GM18520 (cell line): ENCODE data around the gene BNIP5.

Experiments
- ATAC-seq: cut with Tn5 transposase; IDR thresholded peaks from one replicate; pipeline ENCODE4 v1.9.1; 2021; ENCODE audit not compliant: unreplicated experiment

Gene BNIP5, protein sequence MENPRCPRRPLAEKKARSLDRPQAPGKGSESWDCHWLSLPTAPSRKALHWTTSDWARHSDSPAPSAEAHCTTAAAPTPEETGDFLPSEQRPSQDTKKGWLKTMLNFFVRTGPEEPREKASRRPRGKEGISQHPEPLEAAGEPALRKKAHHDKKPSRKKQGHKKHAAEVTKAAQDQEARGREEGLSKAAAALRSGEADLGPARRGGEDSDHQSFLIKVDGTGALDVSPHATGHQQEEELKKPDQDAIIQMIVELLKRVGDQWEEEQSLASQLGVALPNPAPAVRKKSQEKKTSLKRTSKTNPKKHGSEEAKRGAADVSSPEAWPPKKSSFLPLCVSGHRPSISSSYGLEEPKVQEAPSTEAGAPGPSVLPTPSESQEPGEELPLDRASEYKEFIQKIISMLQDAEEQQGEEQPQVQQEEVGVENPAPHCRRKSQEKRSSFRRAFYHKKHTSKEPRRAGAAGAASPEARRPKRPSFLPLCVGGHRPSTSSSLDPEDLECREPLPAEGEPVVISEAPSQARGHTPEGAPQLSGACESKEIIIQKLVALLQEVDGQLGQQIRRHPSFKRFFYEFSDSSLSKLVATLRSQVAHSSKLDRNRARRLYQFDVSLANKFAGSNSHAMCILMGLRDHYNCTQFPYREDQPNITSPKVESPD

DNA sequence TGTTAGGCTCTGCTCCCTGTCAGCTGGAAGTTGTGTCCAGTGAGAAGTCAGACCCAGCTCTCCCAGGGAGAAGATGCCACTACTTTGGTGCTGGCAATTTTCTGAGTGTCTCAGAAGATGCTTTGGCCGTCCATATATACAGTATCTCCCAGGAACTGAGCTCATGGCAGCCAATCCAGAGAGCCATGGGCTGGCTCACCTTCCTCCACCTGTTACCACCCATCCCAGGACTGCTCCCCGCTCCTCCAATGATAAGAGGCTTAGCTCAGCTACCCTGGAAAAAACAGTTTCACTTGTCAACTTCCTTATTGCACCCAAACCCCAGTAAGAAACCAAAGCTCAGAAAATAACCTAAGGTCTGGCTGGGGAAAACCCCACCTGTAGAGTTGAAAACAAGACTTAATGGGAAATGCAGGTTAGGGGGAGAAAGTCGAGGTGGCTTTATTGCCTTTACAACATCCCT is at the start of gene BNIP5:
Gene BNIP5, minus strand, starts transcription at position 110 of the 463 bp plus-strand sequence. CDS start 6,198 bp downstream, outside the sequence.
- ATAC-seq, result no peak

DNA sequence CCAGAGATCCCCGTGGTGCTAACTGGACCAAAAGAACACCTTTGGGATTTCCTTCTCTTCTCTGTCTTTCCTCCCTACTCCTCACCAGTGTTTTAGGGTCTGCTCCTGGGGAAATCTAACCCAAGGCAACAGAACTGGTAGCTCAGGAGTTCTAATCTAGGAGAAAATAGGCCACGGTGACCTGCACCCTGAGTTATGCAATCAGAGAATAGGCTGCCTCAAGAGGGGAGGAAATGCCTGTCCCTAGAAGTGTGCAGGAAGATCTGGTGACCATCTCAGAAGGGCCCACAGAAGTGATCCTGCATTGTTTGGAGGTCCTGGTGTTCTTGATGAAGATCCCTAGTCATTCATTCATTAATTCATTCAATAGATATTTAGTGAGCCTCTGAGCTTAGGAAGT is 47.4 kb upstream of the BNIP5 start:
- no peak for ATAC-seq

DNA sequence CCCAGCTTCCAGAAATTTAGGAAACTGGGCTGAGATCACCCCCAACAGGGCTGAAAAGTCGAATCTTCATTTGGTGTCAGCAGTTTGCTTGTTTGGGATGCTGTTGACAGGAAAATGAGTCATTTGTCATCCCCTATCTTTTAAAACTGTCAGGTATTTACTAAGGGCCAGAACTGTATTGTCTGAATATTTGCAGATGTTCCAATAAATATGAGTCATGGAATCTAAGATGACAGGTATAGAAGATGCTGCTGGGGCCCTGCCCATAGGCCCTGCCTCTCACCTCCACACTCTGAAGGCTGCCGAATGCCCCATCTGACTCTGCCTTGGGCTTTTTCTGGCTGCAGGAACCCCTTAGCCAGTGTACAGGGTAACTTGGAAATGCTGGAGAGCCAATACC is 46.9 kb upstream of the BNIP5 start:
- ATAC-seq, result no peak

DNA sequence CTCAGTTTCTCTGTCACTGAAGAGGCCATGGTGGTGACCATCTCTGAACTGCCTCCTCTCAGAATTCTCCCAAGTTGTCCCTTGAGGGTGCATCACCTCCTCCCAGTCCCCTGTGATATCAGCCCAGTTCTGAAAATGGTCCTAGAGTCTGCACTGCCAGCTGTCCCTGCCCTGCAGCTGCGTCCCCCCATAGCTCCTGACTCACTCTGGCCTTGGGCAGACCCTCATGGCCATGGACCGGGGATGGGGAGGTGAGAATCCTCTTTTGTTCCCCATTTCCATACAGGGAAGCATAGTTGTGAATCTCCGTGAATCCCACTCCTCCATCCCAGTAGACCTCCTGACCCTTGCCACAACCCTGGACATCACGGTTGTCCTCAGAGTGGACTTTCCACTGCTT is 46.3 kb upstream of the BNIP5 start:
- no peak for ATAC-seq

DNA sequence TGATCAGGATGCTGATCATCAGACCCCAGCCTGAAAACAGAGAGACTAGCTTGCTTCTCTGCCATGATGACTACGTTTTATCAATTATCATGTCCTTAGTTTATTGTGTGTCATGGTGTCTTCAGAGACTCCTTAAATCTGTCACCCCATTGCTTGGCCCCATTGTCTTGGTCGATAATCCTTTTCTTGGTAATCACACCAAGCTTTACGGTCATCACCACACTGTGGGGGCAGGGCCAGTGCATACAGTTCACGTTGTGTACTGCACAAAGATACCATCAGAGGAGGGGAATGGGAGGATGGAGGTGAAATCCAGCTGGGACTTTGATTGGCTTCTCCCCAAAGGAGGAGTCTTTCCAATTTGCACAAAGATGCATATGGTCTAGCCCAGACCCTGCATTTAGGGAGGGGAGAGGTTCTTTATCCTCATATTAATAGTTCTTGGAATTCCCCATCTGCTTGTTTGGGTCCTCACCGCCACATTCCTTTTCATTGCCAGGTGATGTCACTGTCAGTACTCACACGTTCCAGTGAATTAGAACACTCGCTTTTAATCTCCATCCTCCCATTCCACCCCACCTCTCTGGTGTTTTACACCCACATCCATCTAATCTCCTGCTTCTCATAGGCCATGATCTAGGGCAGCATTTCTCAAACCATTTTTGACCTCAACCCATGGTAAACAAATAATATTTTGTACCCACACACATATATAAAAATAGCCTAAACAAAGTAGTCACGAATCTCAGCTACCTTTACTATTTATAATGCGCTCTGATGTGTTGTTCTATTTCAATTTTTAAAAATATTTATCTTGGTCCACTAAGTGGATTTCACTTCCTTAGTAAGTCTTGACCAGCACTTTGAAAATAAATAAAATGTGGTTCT is 45.1 kb upstream of the BNIP5 start:
- ATAC-seq, result no peak

DNA sequence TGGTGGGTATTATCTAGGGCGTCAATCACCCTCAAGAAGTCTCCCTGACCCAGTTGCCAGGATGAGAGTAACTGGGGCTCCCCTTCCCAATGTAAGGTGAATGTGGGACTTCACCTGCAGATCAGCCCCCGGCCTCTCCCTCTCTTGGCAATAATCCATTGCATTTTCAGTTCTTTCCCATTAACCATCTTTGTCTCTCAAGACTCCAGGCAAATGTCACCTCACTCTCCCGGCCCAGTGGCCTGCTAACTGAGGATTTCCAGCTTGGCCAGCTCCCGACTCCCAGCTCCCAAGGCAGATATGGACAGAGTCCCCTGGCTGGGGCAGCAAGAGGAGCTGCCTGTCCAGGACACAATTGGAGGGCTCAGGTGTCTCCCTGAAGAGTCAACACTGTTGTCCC is 43.5 kb upstream of the BNIP5 start:
- ATAC-seq, result no peak

DNA sequence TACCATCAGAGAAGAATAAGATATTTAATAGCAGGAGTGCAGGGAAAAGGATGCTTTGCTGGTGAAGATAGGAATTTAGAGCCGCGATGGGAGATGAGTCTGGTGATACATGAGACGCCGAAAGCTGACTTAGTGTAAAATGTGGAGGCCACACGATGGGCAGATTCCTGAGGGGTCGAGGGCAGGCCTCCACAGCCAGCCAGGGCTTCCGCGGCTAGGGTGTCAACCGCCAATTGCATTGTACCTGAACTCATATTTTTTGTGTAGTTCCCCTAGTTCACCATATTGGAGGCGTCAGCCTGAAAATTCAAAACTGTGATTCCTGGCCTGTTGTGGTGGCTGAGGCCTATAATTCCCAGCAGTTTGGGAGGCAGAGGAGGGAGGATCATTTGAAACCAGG is 42.2 kb upstream of the BNIP5 start:
- ATAC-seq, result no peak

DNA sequence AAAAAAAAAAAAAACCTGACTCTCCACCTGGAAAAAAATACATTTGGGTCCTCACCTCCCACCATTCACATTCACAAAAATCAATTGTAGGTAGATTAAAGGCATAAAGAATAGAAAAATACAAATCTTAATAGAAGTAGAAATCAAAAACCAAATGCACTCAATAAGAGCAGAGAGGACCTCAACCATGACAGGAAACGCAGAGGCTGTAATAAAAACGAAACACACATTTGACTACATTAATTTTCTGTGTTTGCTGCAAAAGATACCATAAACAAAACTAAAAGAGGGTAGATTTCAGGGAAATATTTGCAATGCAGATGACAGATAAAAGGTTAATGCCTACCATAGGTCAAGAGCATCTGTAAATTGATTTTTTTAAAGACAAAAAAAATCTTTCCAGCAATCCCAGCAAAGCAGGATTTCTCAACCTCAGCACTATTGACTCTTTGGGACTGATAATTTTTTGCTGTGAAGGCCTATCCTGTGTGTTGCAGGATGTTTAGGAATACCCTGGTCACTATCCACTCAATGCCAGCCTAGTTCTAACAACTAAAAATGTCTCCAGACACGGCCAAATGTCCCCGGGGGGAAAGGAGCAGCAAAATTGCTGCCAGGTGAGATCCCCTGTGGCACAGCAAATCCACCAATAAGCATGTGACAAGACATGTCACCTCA is 41.7 kb upstream of the BNIP5 start:
- ATAC-seq, result no peak

DNA sequence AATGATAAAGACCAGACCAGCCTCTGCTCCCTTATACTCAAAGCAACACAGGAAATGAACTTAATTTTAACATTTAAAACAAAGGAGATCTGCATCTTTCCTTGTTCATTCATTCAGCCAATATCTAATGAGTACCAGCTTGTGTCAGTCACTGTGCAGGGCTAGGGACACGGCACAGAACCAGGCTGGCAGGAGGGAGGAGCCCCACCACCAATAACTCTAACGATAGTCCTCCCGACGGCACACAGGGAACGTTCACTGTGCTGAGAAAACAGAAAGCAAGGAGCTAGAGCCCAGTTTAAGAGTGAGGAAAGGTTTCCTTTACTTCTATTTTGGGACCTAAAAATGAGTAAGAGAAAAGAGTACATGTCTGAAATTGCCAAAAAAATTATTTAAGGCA is 40.9 kb upstream of the BNIP5 start:
- ATAC-seq, result no peak

DNA sequence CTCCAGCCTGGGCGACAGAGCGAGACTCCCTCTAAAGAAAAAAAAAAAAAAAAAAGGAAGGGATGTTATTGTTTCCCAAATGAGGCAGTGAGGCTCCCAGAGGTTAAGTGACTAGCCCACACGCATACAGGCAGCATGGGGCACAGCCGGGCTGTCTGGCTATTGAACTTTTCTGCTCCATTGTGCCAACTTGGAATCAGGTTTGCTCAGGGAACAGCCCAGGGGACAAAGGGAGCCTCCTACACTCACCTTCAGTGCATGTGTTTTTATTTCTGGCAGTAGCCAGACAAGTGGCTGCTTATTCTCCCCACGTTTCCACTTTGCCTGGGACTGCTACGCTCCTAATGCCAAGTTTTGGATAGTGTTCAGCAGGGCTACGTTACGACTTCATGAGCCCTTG is 40.1 kb upstream of the BNIP5 start:
- ATAC-seq, result no peak

DNA sequence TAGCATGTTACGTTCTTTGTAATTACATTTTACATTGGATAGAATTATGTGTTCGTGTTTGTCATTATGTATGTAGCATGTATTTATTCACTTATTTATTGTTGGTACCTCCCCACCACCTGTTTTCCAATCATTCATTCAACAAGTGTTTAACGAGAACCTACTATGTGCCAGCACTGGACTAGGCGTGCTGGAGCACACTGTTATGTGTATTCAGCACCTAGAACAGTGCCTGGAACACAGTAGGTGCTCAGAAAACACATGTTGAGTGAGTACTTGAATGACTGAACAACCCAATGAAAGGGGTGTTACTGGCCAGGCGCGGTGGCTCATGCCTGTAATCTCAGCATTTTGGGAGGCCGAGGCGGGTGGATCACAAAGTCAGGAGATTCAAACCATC is 39.5 kb upstream of the BNIP5 start:
- ATAC-seq, result no peak

DNA sequence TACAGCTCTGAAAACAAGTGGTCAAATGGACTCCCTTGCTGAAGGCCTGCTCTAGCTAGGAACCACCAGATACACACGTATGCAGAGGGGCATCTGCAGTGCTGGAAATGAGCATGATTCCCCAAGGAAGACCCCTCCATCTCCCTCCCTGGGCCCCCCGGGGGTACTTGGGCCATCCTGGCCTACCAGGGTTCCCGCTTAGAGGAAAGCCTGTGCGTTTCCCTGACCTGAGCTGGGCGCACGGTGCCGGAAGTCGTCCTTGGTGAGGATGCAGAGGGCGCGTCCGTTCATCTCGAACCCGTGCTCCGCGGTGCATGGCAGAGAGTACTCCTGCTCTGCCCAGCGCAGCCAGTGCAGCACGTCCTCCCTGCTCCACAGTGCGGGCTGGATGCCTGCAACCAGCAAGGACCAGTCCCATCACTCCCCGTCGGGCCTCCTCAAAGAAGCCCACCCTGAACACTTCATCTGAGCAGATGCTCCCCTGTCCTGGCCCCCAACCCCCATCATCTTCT is 39.0 kb upstream of the BNIP5 start:
- ATAC-seq, result no peak

DNA sequence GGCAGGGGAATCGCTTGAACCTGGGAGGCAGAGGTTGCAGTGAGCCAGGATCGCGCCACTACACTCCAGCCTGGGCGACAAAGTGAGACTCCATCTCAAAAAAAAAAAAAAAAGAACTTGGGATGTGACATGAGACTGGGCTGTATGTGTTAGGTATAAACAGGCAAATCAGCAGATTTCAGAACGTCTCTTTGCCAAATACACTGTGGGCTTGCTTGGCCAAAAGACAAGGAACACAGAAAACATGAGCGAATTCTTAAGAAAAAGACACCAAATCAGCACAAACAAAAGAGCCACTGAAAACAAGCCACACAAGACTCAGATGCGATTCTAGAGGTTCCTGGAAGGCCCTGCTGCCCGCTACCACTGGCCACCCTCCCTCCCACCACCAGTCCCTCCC is 38.3 kb upstream of the BNIP5 start:
- ATAC-seq, result no peak

DNA sequence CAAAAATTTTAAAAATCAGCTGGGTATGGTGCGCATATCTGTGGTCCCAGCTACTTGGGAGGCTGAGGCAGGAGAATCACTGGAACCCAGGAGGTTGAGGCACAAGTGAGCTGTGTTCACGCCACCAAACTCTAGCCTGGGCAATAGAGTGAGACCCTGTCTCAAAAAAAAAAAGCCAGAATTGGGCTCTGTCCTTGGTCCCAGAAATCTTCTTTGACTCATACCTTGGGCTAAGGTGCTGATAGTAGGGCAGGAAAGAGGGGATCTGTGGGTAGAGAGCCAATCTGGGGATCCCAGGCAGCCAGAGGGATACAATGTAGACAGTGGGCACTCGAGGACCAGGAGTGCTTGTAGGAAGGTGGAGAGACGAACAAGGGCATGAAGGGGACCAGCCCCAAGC is 37.5 kb upstream of the BNIP5 start:
- no peak for ATAC-seq

DNA sequence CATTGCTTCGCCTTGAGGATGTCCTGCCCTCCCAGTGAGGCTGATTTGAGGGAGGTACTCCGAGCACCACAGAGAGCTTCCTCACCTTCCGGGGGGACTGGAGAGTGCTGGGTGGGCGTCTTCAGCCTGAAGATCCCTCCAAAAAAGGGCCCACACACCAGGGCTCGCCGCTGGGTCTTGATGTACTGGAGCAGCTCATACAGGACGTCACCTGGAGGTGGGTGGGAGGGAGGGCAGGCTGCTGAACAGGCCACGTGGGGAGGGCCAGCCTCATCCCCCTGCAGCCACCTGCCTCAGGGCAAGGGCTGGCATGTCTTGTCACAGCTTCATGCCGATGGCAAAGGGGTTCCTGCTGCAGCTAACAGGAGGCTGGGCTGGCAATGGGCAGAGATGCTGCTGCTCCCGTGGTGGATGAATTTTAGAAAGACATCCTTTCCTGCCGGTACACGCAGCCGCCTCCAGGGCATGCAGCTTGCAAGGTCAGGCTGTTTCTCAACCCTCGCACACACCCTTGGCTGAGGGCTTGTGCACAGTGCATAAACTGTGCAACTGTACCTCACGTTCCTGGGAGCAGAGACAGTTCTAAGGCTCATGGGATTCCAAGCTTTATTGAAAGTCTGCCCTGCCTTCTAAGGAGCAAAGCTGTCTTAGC is 36.8 kb upstream of the BNIP5 start:
- ATAC-seq, result no peak

DNA sequence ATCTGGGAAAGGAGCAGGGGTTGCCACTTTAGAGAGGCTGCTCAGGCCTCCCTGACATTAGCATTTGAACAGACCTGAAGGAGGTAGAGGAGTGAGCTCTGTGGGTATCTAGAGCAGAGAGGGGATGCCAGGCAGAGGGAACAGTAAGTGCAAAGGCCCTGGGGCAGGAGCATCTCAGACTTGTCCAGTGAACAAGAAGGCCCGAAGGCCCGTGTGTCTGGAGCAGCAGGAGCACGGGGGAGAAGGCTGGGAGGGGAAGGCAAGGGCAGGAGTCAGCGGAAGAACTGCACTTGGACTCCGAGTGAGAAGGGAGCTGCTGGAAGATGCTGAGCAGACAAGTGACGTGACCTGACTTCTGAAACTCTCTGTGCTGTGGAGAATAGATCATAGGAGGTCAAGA is 35.4 kb upstream of the BNIP5 start:
- ATAC-seq, result no peak

DNA sequence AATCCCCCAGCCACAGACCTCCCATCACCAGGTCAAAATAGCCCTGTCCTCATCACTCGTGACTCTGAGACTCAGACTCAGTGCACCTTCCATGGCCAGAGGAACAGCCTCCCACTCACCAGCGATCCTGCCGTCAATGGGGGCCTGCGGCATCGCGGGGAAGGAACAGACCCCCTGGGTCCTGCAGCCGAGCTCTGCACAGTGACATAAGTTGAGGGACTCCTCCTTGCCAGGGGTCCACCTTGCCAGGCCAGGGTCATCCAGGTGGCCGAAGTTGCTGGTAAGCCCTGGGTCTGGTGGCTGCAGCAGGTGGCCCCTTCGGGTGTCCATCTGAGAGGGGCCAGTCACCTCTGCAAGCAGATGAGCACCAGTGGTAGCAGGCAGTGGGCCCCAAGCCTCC is 34.5 kb upstream of the BNIP5 start:
- no peak for ATAC-seq

DNA sequence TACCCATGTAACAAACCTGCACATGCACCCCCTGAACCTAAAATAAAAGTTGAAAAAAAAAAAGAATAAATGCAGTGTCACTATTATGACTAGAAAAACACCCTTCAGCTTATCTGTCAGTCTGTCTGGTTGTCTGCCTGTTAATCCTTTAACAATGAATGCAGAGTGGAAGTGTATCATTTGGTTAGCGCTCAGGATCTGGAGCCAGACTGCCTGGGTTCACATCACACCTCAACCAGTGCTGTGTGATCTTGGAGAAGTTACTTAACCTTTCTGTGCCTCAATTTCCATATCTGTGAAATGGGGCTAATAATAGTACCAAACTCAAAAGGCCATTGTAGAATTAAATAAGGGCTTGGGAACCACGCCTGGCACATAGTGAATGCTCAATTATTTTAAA is 34.0 kb upstream of the BNIP5 start:
- no peak for ATAC-seq

DNA sequence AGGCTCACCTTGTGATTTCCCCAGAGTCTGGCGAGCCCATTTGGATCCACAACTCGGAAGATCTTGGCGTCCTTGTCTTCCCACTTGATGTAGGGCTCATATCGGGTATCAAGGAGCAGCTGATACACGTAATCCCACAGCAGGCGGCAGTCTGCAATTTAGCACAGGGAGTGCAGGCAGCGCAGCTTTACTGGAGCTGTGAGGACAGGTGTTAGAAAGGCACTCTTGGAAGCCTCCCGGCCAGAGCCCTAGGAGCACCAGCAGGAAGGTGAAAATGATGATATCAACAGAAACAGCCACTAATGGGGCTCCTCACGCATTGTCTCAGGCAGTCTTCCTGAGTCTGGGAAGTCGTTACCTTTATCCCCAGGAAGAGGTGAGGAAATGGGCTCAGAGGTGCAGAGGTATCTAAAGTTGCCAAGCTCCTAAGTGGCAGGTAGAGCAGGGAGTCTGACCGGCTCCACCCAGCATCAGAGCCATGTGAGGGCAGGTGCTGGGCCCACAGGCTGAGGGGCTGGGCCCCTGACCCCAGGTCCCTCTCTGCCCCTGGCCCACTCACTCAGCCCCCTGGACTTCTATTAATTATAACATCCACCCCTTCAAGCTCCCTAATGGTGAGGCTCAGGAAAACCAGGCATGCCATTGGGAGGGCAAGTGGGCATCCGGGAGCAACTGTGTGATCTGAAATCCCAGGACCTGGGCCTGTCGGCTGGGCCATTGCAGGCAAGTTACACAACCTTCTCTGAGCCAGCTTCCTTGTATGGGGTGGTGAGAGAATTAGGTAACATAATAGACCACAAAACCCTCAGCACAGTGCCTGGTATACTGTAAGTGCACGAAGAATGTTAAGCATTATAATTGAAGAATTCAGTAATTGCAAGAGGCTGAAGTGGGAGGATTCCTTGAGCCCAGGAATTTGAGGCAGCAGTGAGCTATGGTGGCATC is 32.5 kb upstream of the BNIP5 start:
- ATAC-seq, result no peak
